Measurements from ENCODE around the gene LYRM7.

DNA sequence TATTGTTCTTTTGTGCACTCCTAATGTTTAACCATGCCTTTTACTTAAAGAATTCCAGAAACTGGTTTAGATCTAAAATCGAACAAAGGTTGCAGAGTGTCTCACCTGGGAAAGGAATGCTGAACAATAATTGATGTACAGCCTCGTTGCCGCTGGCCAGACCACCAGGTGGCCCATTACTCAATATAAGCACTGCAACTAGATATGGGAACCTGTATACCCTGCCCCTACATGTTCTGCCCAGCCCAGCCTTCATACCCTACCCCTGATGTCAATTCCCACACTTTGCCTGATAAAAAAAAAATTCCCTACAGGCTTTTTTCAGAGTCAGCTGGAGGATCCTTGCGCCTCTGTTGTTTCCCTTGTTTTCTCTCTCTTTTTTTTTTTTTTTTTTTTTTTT, 19.5 kb upstream of the LYRM7 start:
- TF ChIP-seq CTCF (IDR thresholded peaks at IDR 0.05) = no peak
- TF ChIP-seq POLR2AphosphoS5 (IDR thresholded peaks at IDR 0.05) = no peak

All from breast epithelium (tissue), 3 donors.